Activated CD4-positive, alpha-beta T cell treated with anti-CD3 and anti-CD28 coated beads for 48 hours (primary cell): ENCODE results near the gene TARP.
"Not testable (repeated sequence)": the region's sequence is repeated elsewhere in the genome, so short reads cannot be mapped to it uniquely, and the experiment has no call there.

Experiments
- DNase-seq: peaks from one replicate; pipeline ENCODE4 v3.0.0-alpha.2; 2020

TARP gene

GRCh38 chr7:38259157-38259556 lies 14.3 kb downstream of the TARP start:
- DNase-seq: not testable (repeated sequence)

GRCh38 chr7:38257350-38257677 lies 16.1 kb downstream of the TARP start:
- DNase-seq: no peak

GRCh38 chr7:38249849-38250248 lies 23.6 kb downstream of the TARP start:
- DNase-seq: not testable (repeated sequence)

DNA sequence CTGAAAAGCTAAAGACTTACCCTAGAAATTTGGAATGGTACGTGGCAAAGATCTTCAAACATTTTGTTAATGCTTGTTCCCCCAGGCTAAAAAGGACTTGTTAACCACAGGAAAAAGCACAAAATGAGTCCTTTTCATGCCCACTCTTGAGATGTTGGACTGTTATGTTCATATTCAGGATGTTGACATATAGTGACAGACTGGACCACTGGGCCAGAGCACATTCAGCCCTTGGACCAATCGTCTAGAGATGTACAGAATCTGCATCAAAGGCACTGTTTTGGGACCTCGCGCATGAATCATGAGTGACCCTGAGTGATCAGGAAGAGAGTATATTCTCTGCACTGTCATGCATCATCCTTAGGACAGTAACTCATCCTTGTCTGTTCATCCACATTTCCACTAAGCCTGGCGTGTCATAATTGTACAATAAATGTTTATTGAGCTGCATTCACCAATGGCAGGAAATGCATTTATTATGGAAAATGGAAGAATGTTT lies 25.3 kb downstream of the TARP start:
- DNase-seq: no peak

GRCh38 chr7:38245409-38245977 lies 27.9 kb downstream of the TARP start:
- DNase-seq: no peak

GRCh38 chr7:38244516-38244915 lies 28.9 kb downstream of the TARP start:
- DNase-seq: no peak

DNA sequence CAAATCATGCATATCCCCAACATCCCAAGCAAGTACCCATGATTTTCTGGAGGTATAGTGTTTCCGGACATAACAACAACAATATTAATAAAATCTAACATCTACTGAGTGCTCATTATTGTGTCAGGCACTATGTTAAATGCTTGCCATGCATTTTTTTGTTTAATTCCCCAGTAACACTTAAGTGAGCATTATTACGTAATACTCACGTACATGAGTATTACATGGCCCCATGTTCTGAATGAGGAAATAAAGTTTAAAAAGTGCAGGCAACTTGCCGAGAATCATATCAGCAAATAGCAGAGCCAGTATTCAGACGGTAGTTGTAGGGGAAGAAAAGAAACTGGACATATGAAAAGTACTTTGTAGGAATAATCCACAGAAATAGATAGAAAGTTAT lies 30.1 kb downstream of the TARP start:
- DNase-seq: not testable (repeated sequence)

- no peak for DNase-seq
Measured at GRCh38 chr7:38242814-38243213, 30.6 kb downstream of the TARP start.

DNA sequence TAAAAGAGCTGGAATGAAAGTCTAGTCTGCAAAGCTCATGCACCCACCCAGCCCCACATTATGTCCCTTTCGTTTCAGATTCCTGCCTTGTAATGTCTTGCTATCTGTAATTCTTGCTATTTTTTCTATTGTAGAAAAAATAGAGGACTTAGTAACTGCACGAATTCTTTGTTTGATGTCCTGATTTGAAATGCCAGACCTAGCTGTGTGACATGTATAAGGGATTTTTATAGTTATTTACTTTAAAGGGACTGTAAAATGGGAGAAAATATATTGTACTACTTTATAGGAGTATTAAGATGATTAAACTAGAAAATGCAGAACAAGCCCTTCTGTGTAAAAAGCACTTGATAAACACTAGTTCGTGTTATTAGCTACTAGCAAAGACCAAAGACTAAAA lies 32.4 kb downstream of the TARP start:
- no peak for DNase-seq

DNA sequence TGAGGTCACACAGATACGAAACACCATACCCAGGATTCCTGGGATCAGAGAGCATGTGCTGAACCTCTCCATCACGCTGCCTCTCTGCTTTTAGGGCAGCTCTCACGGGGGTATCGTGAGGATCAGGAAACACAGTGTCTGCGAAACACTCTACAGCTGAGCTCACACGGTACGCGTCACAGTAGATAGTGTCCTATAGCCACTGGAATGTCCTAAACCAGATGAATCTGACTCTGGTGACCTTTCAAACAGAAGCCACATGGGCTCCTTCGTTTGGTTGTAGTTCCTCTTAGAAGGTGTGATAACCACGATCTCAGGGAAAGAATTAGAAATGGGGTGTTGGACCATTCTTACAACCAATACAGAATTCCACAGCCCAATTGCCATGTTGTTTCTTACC lies 34.3 kb downstream of the TARP start:
- not testable (repeated sequence) for DNase-seq

- no peak for DNase-seq
Measured at GRCh38 chr7:38235606-38236005, 37.8 kb downstream of the TARP start.

DNA sequence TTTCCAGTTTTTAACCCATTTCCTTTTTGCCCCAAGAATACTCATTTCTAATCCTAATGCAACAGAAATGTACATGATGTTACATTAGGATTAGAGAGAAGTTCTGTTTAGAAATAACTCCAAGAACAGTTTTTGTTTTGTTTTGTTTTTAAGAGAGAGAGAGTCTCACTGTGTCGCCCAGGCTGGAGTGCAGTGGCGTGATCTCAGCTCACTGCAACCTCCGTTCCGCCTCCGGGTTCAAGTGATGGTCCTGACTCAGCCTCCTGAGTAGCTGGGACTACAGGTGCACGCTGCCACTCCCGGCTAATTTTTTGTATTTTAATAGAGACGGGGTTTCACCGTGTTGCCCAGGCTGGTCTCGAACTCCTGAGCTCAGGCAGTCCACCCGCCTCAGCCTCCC lies 38.7 kb downstream of the TARP start:
- not testable (repeated sequence) for DNase-seq

- peak; percentile 78 for DNase-seq
Measured at GRCh38 chr7:38232502-38233366, 40.7 kb downstream of the TARP start.

DNA sequence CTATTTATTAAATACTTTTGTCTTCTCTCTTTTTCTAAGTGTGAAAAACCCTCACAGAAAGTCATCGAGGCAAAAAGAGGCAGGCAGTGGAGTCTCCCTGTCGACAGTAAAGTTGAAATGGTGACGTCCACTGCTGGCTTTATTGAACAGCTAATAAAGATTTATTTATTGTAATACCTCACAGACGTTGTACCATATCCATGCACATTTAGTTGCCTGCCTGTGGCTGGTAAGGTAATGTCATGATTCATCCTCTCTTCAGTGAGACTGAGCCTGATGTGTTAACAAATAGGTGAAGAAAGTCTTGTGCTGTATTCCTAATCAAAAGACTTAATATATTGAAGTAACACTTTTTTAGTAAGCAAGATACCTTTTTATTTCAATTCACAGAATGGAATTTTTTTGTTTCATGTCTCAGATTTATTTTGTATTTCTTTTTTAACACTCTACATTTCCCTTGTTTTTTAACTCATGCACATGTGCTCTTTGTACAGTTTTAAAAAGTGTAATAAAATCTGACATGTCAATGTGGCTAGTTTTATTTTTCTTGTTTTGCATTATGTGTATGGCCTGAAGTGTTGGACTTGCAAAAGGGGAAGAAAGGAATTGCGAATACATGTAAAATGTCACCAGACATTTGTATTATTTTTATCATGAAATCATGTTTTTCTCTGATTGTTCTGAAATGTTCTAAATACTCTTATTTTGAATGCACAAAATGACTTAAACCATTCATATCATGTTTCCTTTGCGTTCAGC lies 43.4 kb downstream of the TARP start:
- no peak for DNase-seq

DNA sequence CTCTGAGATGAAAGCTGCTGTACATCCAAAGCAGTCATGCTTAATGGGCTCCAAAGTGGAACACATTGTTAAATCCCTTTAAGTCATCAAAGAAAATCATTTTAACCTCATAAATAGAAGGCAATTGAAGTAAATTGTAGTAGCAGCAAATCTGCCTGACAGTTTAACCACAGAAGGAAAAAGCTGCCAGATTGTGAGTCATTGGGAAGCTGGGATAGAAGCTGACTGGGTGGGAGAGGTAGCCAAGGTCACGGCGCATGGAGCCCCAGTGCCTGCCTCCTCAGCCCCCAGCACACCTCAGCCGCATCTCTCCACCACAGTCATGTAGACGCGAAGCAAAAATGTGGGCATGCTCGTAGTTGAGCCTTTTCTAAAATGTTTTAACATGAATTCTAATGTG lies 44.0 kb downstream of the TARP start:
- DNase-seq: no peak

DNA sequence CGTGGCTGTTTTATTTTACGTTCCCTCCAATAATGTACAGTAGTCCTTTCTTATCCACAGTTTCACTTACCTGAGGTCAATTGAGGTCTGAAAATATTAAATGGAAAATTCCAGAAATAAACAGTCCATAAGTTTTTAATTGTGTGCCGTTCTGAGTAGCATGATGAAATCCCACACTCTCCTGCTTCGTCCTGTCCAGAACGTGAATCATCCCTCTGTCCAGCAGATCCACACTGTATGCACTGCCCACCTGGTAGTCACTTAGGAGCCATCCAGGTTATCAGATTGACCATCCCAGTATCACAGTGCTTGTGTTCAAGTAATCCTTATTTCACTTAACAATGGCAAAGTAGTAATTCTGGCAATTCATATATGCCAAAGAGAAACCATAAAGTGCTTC lies 49.0 kb downstream of the TARP start:
- DNase-seq: no peak

DNA sequence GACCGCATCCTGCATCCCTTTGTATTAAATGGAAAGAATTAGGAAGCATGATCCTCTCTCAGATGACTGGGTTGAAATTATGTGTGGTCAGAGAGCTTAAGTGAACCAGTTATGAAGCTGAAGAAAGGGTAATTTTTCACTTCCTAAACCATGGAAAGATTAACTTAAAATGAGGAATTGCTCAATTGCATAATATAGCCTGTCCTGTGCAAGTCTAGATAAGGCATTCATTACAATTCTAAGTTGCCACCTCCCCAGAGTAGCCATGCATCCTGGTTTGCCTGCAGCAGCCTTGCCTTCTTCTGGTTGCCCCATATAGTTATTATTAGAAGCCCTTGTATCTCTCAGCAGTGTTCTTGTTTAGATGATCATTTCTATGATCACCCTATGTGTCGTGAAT lies 50.1 kb downstream of the TARP start:
- DNase-seq: no peak

- no peak for DNase-seq
Measured at GRCh38 chr7:38222481-38223096, 50.8 kb downstream of the TARP start.

- no peak for DNase-seq
Measured at GRCh38 chr7:38220452-38220851, 53.0 kb downstream of the TARP start.

GRCh38 chr7:38217672-38218071 lies 55.8 kb downstream of the TARP start:
- no peak for DNase-seq

DNA sequence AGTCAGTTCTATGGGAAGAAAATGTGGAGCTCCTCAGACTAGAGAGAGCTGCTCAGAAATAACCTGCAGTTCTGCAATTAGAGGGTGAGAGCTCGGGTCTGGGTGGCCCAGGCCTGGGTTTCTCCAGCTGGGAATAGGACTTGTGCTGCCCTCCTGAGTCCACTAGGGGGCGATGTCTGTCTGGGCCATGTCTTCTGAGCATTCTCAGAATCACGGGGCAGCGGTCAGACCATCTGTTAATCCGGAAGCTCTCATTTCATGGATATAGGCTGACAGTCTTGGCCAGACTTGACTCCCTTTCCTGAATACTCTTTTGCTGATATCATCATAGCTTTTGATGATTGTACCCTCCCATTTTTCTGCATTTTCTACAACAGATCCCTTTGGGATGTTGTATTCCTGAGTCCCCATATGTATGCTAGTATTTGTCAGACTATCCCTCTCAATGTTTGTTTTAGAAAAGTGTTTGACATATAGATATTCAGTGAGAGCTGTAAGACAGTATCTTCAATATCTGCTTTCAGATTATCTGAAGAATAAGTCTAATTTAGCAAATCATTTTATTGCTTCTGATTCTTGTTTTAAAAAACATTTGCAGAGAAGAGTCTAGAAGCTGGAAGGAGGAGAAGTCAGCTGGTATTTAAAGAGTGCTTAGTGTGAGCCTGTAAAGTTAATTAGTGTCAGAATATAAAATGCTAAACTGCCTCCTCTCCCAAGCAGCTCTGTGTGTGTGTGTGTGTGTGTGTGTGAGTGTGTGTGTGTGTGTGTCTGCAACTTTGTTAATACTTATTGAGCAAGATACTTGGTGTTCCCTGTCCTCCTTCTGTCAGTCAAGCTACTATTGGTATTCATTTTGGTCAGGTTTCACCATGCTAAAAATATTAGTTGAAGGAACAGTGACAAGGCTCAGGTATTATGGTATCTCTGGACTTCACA lies 57.4 kb downstream of the TARP start:
- DNase-seq: peak; percentile 80

GRCh38 chr7:38215115-38215514 lies 58.3 kb downstream of the TARP start:
- no peak for DNase-seq
